GM12892 (cell line): ENCODE measurements around the gene RASA3.

Source experiments
- POLR2A ChIP-seq: IDR thresholded peaks from 2 replicates; pipeline ENCODE4 v1.6.1; 2011; ENCODE audit warnings: low read depth, low read length, control low read depth
- POLR2AphosphoS5 ChIP-seq: IDR thresholded peaks from 2 replicates; pipeline ENCODE4 v1.6.1; 2011; ENCODE audit warnings: low read depth, low read length, control low read depth
- TAF1 ChIP-seq: IDR thresholded peaks from 2 replicates; pipeline ENCODE4 v1.6.1; 2011; ENCODE audit warnings: low read depth, mild to moderate bottlenecking, control low read depth, low read length, borderline replicate concordance

DNA sequence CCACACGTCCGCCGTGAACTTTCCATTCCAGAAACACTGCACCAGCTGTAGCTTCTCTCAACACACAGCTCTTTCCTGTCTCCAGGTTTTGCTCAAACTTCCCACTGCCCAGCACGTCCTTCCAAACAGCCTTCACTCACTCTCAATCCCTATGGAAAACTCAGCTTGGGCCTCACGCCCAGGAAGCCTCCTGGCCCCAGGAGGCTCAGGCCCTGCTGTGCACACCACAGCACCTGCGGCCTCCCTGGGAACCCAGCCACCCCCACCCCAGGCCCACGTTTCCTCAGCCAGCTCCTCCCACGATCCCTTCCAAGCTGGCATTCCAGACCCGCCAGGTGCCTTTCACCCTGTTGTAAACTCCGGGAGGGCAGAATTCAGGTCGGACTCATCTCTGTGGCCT, 193.7 kb downstream of the RASA3 start:
- TF ChIP-seq POLR2A (no peak), POLR2AphosphoS5 (no peak), TAF1 (no peak)
